SKM-1 treated with dmso at 0.1 percent for 144 hours (cell line): Measurements from ENCODE around the gene MBNL1.
"Not testable (repeated sequence)": the region's sequence is repeated elsewhere in the genome, so short reads cannot be mapped to it uniquely, and the experiment has no call there.

Experiments used
- DNase-seq: peaks from one replicate; lab custom pipeline; 2025; ENCODE audit not compliant: unreplicated experiment; lab: John Stamatoyannopoulos, UW

MBNL1 gene

GRCh38 chr3:152317184-152317583, 48.5 kb downstream of the MBNL1 start:
- DNase-seq = no peak

DNA sequence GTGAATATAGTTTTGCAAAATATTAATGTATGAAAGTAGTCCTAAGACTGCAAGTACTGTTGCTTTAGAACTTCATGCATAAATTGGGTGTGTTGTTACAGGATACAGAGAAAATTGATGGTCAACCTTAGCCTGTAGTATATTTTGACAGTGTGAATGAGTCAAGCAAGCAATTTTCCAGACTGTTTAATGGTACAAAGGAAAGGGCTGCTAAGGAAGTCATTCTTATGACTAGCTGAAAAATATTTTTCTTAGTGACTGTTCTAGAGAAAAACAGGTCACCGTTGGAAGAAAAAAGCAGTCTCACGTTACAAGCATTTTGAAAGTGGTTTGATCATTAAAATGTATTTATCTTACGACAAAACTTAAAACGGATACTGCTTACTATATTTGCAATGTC, 49.2 kb downstream of the MBNL1 start:
- no peak for DNase-seq

DNA sequence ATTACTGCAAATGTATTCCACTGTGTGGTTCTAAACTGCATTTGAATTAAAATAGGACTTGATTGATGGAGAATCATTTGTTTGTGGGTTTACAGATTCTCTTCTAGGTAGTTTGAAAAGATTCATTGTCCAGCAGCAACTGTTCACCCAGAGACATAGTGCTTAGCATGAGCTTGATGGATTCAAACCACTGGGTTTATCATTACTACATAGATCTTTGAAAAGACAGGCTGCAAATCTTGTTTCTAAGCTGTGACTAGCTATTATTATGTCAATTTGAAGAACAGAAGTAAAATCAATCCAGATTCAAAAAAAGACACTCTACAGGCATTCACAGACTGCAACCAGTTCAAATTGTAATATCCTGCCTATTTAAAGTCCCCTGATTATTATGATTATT, 49.8 kb downstream of the MBNL1 start:
- DNase-seq = no peak

DNA sequence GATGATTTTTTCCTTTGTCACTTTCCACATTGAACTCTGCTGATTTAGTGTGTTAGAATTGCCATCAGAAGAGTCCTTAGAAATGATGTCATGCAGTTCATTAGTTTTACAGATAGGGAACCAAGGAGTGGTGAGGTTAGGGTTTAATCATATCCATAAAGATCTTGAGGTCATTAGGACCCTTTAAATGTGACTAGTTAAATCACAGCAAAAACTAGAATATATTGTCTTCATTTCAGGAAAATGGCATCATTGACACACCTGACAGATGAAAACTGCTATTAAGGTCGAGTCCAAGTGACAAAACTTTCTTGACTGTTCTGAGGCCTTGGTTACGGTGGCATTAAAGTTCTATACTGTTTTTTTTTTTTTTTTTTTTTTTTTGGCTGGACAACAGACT, 50.5 kb downstream of the MBNL1 start:
- DNase-seq = no peak

DNA sequence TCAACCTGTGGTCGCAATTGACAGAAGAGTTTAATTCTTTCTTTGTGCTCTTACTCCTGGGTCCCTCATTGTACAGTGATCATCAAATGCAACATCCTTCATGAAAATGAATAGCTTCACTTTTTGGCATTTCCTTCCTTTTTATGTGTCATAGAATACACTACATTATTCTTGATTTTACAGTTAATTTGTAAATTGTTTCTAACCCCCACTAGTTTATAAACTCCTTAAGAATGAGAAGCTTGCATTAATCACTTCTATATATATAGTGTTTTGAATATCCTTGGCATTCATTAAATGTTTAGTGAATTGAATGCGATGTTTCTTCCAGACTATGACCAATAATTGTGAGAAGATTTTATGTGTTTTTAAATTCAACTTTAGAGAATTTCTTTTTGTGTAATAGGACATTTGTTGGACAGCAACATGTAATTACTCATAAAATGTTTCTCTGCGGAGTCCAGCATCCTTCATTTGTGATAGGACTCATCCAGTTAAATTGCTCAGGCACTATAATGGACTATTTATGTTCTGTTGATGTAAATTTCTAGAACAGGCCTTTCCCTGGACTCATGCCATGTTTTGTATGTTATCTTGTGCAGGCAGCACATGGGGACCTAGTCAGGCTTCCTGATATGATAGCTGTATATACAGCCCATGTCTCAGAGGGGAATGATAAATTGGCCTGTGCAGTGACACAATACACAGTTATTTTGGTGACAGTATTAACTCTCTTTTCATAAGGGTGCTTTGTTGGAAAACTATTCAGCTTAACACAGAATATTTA, 51.3 kb downstream of the MBNL1 start:
- DNase-seq = no peak

DNA sequence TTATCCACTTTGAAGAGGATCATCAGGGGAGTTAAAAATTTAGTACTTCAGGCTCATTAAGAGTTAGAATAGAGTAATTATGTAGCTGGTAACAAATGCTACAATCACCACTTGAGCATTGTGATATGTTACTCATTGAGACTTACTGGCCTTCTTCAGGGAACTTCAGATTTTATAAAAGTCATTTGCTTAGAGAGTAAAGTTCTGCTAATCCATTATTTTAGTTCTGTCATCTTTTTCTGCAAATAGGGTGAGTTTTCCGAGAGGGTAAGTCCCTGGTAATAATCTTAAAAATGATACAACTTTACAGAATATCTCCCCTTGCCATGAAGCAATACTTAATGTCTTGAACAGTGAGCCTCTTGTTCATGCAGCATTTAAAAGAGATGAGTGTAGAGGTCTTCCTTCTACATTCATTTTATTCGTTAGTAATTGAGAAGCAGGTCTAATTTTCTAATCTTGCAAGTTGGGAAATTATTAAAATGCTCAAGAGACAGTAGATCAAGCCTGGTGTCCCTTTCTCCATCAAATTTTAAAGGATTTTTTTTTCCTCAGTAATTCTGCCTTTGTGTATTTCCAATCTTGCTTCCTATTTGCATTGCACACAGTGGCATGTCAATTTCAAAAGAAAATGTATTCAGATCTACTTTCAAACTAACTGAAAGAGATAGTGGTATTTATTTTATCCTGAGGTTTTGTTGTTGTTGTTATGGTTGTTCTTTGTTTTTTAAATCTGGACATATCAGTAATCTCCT, 52.6 kb downstream of the MBNL1 start:
- DNase-seq = no peak

DNA sequence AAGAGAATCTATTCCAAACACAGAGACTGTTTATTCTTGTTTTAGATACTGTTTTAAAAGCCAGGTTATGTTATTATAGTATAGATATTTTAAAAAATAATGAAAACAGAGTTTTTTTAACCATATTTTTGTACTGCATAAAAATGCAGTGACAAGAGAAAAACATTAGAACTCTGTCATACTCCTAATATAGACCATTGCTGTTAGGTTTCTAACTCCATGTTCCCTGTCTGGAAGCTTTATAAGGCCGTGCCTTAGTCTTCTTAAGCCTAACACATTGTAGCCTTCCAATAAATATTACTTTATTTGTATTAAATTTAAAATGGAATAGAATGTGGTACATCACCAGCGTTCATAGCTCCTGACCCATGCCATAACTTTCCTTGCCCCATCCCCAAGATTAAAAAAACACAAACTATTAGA, 53.2 kb downstream of the MBNL1 start:
- DNase-seq = no peak

DNA sequence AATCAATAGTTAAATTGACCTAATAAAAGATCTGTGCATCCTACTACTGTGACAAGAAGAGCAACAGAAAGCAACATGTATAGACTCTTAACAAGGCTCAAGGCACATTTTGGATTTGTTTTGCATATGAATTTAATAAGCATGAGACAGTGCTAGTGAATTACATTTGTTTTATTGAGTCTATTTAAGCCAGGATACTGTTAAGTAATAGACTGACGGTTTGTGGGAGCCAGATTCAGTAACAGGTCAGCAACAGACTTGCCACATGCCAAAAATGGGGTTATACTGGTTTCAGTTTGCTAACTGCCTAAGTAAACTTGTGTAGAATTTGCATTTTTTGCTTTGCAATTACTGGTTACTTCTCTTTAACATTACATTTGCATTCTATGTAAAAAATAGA, 54.0 kb downstream of the MBNL1 start:
- DNase-seq = no peak

DNA sequence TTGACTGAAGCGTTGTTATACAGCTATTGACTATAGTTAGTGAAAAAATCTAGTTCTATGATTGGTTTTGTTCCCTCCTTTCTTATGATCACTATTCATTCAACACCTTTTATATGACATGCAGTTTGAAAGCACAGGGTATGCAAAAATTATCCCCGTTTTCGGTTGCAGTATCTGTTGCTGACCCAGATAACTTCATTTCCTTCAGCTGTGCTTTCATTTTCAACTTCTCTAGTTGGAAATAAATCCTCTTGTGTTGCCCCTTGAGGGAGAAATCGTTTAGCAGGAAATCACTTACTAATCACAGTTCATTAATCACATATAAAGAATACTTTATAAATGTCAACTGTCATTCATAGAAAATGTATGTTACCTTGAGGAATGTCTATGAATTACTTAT, 55.1 kb downstream of the MBNL1 start:
- DNase-seq = no peak

DNA sequence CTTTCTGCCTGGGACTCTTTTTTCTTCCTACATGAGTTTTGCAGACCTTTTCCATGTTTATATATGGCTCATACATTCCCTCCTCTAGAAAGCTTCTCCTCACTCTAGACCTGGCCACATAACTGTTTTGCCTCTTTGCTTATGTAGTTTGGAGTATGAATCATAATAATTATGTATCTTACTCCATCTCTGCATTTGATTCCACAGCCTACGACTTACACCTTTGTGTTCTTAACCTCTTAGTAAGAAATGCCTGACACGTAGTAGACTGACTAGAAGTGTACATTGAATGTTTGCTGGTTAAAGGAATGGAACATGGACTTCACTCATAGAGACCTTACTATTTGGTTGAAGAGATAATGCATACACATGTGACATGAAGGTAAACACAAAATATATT, 56.4 kb downstream of the MBNL1 start:
- DNase-seq = no peak

DNA sequence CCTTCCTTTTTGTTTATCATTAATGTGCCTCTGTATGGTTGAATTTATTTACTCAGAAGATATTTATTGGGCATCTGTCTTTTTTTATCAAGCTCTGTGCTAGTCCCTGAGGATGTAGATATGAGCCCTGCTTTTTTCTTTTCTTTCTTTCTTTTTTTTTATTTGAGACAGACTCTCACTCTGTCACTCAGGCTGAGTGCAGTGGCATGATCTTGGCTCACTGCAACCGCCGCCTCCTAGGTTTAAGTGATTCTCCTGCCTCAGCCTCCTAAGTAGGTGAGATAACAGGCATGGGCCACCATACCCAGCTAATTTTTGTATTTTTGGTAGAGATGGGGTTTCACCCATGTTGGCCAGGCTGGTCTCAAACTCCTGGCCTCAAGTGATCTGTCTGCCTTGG, 58.5 kb downstream of the MBNL1 start:
- no peak for DNase-seq

DNA sequence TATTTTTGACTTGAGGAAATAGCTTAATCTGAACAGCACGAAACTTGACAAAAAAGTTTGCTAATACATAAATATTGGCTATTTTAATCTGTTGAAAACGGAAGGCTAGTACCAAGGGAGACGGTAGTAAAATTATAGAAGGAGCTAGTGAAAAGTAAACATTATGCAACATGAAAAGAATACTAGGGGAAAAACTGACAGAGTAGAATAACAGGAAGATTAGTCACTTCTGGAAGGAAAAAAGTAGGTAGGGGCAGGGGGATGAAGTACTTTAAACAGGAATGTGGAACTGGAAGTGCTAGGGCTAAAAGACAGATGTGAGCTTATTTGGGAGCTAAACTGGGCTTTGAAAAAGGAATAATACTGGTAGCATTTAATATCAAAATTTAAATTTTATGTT, 60.1 kb downstream of the MBNL1 start:
- DNase-seq = no peak

- no peak for DNase-seq
These were observed 61.8 kb downstream of the MBNL1 start for GRCh38 chr3:152330559-152330958.

GRCh38 chr3:152331018-152331541, 62.4 kb downstream of the MBNL1 start:
- no peak for DNase-seq

DNA sequence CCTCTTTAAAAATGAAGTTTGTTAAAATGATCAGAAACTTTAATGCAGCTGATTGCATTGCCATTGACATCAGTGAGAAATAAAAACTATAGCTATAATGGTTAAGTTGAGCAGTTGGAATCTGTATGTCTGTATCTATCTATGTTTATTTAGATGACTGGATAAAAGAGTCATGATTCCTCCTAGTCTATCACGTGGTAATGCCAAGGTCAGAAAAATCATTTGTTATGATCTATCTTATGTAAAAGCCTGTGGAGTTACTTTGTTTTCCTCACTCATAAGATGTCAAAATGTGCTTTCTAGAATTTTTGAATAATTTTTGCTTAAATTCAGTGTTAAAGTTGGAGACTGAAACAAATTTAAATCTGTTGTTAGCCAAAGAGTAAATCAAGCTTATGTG, 63.3 kb downstream of the MBNL1 start:
- DNase-seq = no peak

GRCh38 chr3:152333928-152334327, 65.2 kb downstream of the MBNL1 start:
- DNase-seq = no peak

GRCh38 chr3:152334761-152335160, 66.0 kb downstream of the MBNL1 start:
- no peak for DNase-seq

- no peak for DNase-seq
These were observed 66.5 kb downstream of the MBNL1 start for GRCh38 chr3:152335273-152335672.

- not testable (repeated sequence) for DNase-seq
These were observed 68.6 kb downstream of the MBNL1 start for GRCh38 chr3:152337337-152337736.

- DNase-seq = no peak
These were observed 69.5 kb downstream of the MBNL1 start for GRCh38 chr3:152338159-152338720.

DNA sequence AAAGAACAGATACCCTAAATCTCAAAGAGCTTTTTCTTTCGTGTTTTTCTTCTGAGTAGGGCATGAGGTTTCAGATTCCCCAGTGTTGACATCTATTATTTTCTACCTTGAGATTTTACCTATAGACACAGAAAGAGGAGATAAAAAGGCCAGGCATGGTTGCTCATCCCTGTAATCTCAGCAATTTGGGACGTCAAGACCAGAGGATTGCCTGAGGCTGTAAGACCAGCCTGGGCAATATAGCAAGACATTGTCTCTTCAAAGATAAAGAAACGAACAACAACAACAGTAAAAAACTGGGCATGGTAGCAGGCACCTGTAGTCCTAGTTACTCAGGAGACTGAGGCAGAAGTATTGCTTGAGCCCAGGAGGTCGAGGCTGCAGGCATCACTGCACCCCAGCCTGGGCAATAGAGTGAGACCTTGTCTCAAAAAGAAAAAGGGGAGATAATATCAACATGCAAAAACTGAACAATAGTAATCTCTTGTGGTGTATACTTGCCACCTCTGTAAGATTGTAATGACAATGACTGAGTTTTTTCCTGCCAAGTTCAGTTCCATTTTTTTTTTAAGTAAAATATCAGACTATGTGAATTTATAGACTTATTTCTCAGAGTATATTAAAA, 71.3 kb downstream of the MBNL1 start:
- no peak for DNase-seq

- DNase-seq = no peak
These were observed 76.5 kb downstream of the MBNL1 start for GRCh38 chr3:152345233-152345632.
